HepG2 (cell line): ENCODE results near the gene CST3. TPM values are rescaled to one million over a fixed set of nuclear protein-coding genes. Genes with fewer than 3 reads are reported as not detected.
A peak's percentile ranks its signal among the peaks of the same experiment; 100 is the strongest.

Experiments
- DNMT1 ChIP-seq: sonication (generic); formaldehyde crosslinking; IDR thresholded peaks from 2 replicates; pipeline ENCODE4 v1.5.1; 2020; ENCODE audit warnings: mild to moderate bottlenecking, missing genetic modification reagents
- HOXA7 ChIP-seq: sonication (generic); formaldehyde crosslinking; IDR thresholded peaks from 2 replicates; pipeline ENCODE4 v1.8.1; 2022; ENCODE audit warnings: mild to moderate bottlenecking, missing genetic modification reagents, moderate library complexity
- MATR3 ChIP-seq: sonication (generic); formaldehyde crosslinking; IDR thresholded peaks from 2 replicates; pipeline ENCODE4 v1.4.0; 2020; ENCODE audit warnings: missing genetic modification reagents
- RARA ChIP-seq: IDR thresholded peaks from 2 replicates; pipeline ENCODE4 v1.6.1; 2016; ENCODE audit warnings: missing genetic modification reagents, missing compliant biosample characterization
- SIN3A ChIP-seq: IDR thresholded peaks from 2 replicates; pipeline ENCODE4 v1.6.1; 2011; ENCODE audit warnings: low read depth, mild to moderate bottlenecking, control low read depth, low read length, borderline replicate concordance
- TERF1 ChIP-seq: sonication (generic); formaldehyde crosslinking; IDR thresholded peaks from 2 replicates; pipeline ENCODE4 v1.8.0; 2022; ENCODE audit warnings: mild to moderate bottlenecking, missing genetic modification reagents, moderate library complexity
- ZFP62 ChIP-seq: sonication (generic); formaldehyde crosslinking; IDR thresholded peaks from 2 replicates; pipeline ENCODE4 v1.4.0; 2020; ENCODE audit warnings: missing genetic modification reagents
- ZFYVE20 ChIP-seq: sonication (generic); formaldehyde crosslinking; IDR thresholded peaks from 2 replicates; pipeline ENCODE4 v1.8.0; 2023; ENCODE audit warnings: low read depth, mild to moderate bottlenecking, moderate library complexity, missing genetic modification reagents, borderline replicate concordance
- ZNF280D ChIP-seq: sonication (generic); formaldehyde crosslinking; IDR thresholded peaks from 2 replicates; pipeline ENCODE4 v1.5.1; 2020; ENCODE audit warnings: mild to moderate bottlenecking, missing genetic modification reagents
- ZNF318 ChIP-seq: sonication (generic); formaldehyde crosslinking; IDR thresholded peaks from 2 replicates; pipeline ENCODE4 v1.4.0; 2020; ENCODE audit warnings: mild to moderate bottlenecking, missing genetic modification reagents
- ZNF598 ChIP-seq: sonication (generic); formaldehyde crosslinking; IDR thresholded peaks from 2 replicates; pipeline ENCODE4 v1.5.1; 2020; ENCODE audit warnings: mild to moderate bottlenecking, missing genetic modification reagents, borderline replicate concordance
- polyA plus RNA-seq, 8 experiments: library from polyadenylated mRNA; depleted of rRNA in 3 of 8; stranded (reverse) in 7 of 8; unstranded in 1 of 8; fragments of >200 nt; fragmentation: Illumina TruSeq in 4 of 8; extraction: Trizol in 4 of 8; gene quantifications; 2 replicates each; pipeline versions ENCODE4 v1.2.1 to v1.2.3, GENCODE V29; 2011 to 2016; ENCODE audit warnings: low read depth in 4 of 8, missing spikeins in 1 of 8, mixed read lengths in 1 of 8; ENCODE audit not compliant: insufficient read depth in 1 of 8
- total RNA-seq, 5 experiments: library from RNA; depleted of rRNA; stranded (reverse); fragments of >200 nt; fragmentation: Illumina TruSeq; extraction: Trizol; gene quantifications; 2 replicates each; pipeline ENCODE4 v1.2.3, GENCODE V29; 2016; ENCODE audit warnings: low read depth in 1 of 5

CST3 gene
- total and polyA plus RNA-seq, 2 of the 13 experiments (the other 11 are each of a cell fraction or from before 2014, with no cell fraction given), result 690 to 1,005 TPM

GRCh38 chr20:23640671-23641667, 3.2 kb upstream of the CST3 start (continued):
- TF ChIP-seq ZNF280D (CRISPR knock-in tag) (0 out of 2 replicates have a peak, but pooled peaks have one; percentile 16), TERF1 (CRISPR knock-in tag) (no peak), ZFP62 (no peak), ZNF318 (CRISPR knock-in tag) (peak; percentile 79; the same call in 1 of the 2 replicates), RARA (CRISPR knock-in tag) (peak; percentile 95), HOXA7 (no peak), ZNF598 (CRISPR knock-in tag) (no peak), MATR3 (CRISPR knock-in tag) (no peak), ZFYVE20 (no peak), DNMT1 (CRISPR knock-in tag) (no peak), SIN3A (no peak; the same call in 1 of the 2 replicates)
